ENCODE measurements around the gene SHROOM3. TPM values are rescaled to one million over a fixed set of nuclear protein-coding genes. Genes with fewer than 3 reads are reported as not detected.

The SHROOM3 gene
- total and polyA plus RNA-seq, 2 experiments from 2014 or later, result 11.3 to 73.5 TPM

DNA sequence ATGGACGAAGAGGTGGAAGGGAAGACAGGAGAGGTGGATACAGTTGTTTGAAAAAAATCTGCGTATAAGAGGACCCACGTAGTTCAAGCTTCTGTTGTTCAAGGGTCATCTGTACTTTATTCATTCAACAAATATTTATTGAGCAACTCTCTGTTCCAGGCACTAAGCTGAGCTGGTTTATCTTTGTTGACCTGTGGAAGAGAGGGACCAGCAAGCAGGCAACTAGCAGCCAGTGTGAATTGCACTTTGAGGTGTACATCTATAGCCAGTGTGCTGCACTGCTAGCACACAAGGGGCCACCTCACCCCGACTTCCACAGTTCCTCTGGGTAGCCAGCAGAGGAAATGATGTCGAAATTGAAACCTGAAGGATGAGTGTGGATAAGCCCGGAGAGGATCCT lies 271.6 kb downstream of the SHROOM3 start:
- DNase-seq (ENCODE audit: low spot score) (no peak), ATAC-seq (no peak)
- no peak overlapping the region for H2AFZ ChIP-seq
- H3K79me2 ChIP-seq (replicated peaks; ENCODE audit: insufficient read depth), result peaks cover 71% of the 10 kb centered on the region
- H4K20me1 ChIP-seq (replicated peaks; ENCODE audit: insufficient read depth), result peaks cover 30% of the 10 kb centered on the region
- H3K27ac ChIP-seq (ENCODE audit: low read depth), result no peak overlapping the region
- no peaks in the 10 kb centered on the region; the same call in 1 of the 2 replicates for H3K9me2 ChIP-seq (ENCODE audit: insufficient read depth)
- Mint-ChIP-seq H3K9me3 (no peaks in the 10 kb centered on the region), H3K36me3 (ENCODE audit: low read depth) (peaks cover 19% of the 10 kb centered on the region), H3K27ac (no peak overlapping the region), H3K4me1 (peaks cover 69% of the 10 kb centered on the region), H3K27me3 (ENCODE audit: insufficient read depth, low read depth, poor library complexity) (no peaks in the 10 kb centered on the region), H3K4me3 (no peak overlapping the region; the same call in 2 of the 3 replicates)
- peaks cover 8% of the 10 kb centered on the region; the same call in 1 of the 2 replicates for H3F3A ChIP-seq (replicated peaks; ENCODE audit: low read depth)
- no peak for TF ChIP-seq CREB1 (CRISPR knock-in tag; IDR thresholded peaks at IDR 0.05; ENCODE audit: low read depth)
- TF ChIP-seq ZNF331 (CRISPR knock-in tag; IDR thresholded peaks at IDR 0.05; ENCODE audit: low read depth), result no peak
- no peak for TF ChIP-seq EZH2phosphoT487 (IDR thresholded peaks at IDR 0.05; ENCODE audit: unreplicated experiment)
- TF ChIP-seq, protein P1, sequence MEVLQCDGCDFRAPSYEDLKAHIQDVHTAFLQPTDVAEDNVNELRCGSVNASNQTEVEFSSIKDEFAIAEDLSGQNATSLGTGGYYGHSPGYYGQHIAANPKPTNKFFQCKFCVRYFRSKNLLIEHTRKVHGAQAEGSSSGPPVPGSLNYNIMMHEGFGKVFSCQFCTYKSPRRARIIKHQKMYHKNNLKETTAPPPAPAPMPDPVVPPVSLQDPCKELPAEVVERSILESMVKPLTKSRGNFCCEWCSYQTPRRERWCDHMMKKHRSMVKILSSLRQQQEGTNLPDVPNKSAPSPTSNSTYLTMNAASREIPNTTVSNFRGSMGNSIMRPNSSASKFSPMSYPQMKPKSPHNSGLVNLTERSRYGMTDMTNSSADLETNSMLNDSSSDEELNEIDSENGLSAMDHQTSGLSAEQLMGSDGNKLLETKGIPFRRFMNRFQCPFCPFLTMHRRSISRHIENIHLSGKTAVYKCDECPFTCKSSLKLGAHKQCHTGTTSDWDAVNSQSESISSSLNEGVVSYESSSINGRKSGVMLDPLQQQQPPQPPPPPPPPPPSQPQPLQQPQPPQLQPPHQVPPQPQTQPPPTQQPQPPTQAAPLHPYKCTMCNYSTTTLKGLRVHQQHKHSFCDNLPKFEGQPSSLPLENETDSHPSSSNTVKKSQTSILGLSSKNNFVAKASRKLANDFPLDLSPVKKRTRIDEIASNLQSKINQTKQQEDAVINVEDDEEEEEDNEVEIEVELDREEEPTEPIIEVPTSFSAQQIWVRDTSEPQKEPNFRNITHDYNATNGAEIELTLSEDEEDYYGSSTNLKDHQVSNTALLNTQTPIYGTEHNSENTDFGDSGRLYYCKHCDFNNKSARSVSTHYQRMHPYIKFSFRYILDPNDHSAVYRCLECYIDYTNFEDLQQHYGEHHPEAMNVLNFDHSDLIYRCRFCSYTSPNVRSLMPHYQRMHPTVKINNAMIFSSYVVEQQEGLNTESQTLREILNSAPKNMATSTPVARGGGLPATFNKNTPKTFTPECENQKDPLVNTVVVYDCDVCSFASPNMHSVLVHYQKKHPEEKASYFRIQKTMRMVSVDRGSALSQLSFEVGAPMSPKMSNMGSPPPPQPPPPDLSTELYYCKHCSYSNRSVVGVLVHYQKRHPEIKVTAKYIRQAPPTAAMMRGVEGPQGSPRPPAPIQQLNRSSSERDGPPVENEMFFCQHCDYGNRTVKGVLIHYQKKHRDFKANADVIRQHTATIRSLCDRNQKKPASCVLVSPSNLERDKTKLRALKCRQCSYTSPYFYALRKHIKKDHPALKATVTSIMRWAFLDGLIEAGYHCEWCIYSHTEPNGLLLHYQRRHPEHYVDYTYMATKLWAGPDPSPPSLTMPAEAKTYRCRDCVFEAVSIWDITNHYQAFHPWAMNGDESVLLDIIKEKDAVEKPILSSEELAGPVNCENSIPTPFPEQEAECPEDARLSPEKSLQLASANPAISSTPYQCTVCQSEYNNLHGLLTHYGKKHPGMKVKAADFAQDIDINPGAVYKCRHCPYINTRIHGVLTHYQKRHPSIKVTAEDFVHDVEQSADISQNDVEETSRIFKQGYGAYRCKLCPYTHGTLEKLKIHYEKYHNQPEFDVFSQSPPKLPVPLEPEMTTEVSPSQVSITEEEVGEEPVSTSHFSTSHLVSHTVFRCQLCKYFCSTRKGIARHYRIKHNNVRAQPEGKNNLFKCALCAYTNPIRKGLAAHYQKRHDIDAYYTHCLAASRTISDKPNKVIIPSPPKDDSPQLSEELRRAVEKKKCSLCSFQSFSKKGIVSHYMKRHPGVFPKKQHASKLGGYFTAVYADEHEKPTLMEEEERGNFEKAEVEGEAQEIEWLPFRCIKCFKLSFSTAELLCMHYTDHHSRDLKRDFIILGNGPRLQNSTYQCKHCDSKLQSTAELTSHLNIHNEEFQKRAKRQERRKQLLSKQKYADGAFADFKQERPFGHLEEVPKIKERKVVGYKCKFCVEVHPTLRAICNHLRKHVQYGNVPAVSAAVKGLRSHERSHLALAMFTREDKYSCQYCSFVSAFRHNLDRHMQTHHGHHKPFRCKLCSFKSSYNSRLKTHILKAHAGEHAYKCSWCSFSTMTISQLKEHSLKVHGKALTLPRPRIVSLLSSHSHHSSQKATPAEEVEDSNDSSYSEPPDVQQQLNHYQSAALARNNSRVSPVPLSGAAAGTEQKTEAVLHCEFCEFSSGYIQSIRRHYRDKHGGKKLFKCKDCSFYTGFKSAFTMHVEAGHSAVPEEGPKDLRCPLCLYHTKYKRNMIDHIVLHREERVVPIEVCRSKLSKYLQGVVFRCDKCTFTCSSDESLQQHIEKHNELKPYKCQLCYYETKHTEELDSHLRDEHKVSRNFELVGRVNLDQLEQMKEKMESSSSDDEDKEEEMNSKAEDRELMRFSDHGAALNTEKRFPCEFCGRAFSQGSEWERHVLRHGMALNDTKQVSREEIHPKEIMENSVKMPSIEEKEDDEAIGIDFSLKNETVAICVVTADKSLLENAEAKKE (CRISPR knock-in tag; IDR thresholded peaks at IDR 0.05), result no peak
- TF ChIP-seq POLR2AphosphoS5 (IDR thresholded peaks at IDR 0.05; ENCODE audit: low read depth), result no peak
- no peak for TF ChIP-seq STAT1 (IDR thresholded peaks at IDR 0.05; ENCODE audit: unreplicated experiment)
- no peak for TF ChIP-seq JUNB (IDR thresholded peaks at IDR 0.05; ENCODE audit: unreplicated experiment)
- no peak for TF ChIP-seq EZH2 (IDR thresholded peaks at IDR 0.05; ENCODE audit: low read depth, unreplicated experiment)
- TF ChIP-seq, protein P2, sequence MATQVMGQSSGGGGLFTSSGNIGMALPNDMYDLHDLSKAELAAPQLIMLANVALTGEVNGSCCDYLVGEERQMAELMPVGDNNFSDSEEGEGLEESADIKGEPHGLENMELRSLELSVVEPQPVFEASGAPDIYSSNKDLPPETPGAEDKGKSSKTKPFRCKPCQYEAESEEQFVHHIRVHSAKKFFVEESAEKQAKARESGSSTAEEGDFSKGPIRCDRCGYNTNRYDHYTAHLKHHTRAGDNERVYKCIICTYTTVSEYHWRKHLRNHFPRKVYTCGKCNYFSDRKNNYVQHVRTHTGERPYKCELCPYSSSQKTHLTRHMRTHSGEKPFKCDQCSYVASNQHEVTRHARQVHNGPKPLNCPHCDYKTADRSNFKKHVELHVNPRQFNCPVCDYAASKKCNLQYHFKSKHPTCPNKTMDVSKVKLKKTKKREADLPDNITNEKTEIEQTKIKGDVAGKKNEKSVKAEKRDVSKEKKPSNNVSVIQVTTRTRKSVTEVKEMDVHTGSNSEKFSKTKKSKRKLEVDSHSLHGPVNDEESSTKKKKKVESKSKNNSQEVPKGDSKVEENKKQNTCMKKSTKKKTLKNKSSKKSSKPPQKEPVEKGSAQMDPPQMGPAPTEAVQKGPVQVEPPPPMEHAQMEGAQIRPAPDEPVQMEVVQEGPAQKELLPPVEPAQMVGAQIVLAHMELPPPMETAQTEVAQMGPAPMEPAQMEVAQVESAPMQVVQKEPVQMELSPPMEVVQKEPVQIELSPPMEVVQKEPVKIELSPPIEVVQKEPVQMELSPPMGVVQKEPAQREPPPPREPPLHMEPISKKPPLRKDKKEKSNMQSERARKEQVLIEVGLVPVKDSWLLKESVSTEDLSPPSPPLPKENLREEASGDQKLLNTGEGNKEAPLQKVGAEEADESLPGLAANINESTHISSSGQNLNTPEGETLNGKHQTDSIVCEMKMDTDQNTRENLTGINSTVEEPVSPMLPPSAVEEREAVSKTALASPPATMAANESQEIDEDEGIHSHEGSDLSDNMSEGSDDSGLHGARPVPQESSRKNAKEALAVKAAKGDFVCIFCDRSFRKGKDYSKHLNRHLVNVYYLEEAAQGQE (IDR thresholded peaks at IDR 0.05; ENCODE audit: unreplicated experiment), result no peak
- TF ChIP-seq, protein P3, sequence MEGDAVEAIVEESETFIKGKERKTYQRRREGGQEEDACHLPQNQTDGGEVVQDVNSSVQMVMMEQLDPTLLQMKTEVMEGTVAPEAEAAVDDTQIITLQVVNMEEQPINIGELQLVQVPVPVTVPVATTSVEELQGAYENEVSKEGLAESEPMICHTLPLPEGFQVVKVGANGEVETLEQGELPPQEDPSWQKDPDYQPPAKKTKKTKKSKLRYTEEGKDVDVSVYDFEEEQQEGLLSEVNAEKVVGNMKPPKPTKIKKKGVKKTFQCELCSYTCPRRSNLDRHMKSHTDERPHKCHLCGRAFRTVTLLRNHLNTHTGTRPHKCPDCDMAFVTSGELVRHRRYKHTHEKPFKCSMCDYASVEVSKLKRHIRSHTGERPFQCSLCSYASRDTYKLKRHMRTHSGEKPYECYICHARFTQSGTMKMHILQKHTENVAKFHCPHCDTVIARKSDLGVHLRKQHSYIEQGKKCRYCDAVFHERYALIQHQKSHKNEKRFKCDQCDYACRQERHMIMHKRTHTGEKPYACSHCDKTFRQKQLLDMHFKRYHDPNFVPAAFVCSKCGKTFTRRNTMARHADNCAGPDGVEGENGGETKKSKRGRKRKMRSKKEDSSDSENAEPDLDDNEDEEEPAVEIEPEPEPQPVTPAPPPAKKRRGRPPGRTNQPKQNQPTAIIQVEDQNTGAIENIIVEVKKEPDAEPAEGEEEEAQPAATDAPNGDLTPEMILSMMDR (conservative IDR thresholded peaks at IDR 0.05; ENCODE audit: low read depth in 2 of 2), result no peak
- no peak for TF ChIP-seq NANOG (IDR thresholded peaks at IDR 0.05; ENCODE audit: borderline replicate concordance)
- TF ChIP-seq ZNF114 (CRISPR knock-in tag; IDR thresholded peaks at IDR 0.05), result no peak
- TF ChIP-seq, protein P4, sequence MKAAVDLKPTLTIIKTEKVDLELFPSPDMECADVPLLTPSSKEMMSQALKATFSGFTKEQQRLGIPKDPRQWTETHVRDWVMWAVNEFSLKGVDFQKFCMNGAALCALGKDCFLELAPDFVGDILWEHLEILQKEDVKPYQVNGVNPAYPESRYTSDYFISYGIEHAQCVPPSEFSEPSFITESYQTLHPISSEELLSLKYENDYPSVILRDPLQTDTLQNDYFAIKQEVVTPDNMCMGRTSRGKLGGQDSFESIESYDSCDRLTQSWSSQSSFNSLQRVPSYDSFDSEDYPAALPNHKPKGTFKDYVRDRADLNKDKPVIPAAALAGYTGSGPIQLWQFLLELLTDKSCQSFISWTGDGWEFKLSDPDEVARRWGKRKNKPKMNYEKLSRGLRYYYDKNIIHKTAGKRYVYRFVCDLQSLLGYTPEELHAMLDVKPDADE (IDR thresholded peaks at IDR 0.05), result no peak
- no peaks in the 10 kb centered on the region for H3K27me3 ChIP-seq (ENCODE audit: insufficient read depth)
- H3K4me2 ChIP-seq, result no peak overlapping the region
- peaks cover 50% of the 10 kb centered on the region for H3K4me1 ChIP-seq (ENCODE audit: insufficient read depth)
- no peak overlapping the region for H3K4me3 ChIP-seq
- H3K36me3 ChIP-seq (ENCODE audit: insufficient read depth), result peaks cover 21% of the 10 kb centered on the region

Data from GM23338 (cell line).